ENCODE data around the gene ATOX1.

The ATOX1 gene

DNA sequence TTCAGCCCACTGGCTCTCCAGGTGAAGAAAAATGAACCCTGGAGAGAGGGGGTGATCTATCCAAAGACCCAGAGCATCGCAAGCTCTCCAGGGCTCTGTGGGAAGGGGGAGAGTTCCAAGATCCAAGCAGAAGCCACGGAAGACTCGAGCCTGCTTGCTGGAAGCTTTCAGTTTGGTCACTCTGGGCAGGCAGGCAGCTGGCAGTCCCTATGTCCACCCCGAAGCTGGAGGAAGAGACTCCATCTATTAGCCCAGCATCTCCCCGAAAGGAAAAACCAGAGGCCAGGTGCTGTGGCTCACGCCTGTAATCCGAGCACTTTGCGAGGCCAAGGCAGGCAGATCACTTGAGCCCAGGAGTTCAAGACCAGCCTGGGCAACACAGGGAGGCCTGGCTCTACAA lies 61.0 kb downstream of the ATOX1 start:
- no peak for DNase-seq

DNA sequence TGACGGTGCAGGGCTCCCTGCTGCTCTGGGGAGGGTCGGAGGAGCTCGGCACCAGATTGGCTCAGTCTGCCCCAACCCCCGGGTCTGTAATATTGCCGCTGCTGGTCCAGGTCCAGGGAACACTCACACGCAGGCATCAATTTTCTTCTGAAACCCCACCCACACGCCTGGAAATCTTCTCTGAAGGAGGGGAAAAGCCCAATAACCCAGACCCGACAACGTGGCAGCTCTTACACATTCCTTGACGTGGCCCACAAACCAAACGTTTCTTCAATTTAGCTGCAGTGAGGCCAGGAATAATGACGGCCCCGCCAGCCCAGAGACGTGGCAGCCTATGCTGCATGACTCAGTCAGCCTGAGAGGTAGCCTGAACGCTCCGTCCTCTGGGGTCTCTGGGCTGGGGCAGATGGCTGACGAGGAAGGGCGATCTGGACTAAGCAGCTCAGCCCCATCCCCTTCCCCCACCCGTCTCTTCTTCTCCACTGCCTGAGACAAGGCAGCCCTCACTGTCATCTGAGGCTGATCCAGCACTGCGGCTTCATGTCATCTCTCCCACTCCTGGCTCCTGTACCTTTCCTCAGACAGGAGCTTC lies 61.9 kb downstream of the ATOX1 start:
- no peak for DNase-seq

DNA sequence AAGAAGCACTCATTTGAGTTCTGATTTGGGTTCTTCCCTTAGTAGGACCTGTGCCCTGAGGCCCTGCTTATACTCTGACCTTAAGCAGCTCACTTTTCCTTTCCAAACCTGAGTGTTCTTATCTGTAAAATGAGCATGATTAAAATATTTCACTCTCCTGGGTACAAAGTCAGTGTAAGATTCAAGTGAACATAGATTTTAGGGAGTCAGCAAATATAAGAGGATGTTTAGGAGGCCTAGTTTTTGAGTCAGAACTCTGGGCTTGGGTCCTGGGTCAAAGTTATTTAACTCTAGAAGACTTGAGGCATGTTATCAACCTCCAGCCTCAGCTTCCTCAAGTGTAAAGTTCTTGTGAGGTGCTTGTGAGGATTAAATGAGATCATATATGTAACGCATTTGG lies 63.0 kb downstream of the ATOX1 start:
- DNase-seq: no peak

DNA sequence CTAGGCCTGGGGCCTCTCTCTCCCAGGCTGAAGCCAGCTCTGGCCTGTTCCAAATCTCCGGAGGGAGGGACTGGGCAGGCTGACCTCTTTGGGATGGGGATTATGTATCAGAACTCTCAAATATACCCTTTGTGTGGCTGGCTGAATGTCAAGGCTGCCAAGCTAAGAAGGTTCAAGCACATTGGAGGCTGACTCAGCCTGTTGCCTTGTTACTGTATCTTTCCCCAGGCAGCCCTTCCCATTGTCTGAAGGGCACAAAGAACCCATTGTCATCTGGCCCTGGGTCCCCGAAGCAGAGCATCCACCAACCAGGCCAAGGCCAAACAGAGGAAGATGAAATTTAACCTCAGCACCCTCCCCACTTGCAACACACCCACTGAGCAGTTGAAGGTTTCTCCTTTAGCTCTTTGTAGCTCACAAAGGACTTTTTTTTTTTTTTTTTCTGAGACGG lies 64.4 kb downstream of the ATOX1 start:
- DNase-seq: no peak
